HepG2 (cell line): ENCODE results near the gene AJM1. TPM values are rescaled to one million over a fixed set of nuclear protein-coding genes. Genes with fewer than 3 reads are reported as not detected.
"Not testable (repeated sequence)": the region's sequence is repeated elsewhere in the genome, so short reads cannot be mapped to it uniquely, and the experiment has no call there.

ENCODE experiments used
- GATA4 ChIP-seq: sonication (generic); IDR thresholded peaks from 2 replicates; pipeline ENCODE4 v1.6.1; 2016; ENCODE audit warnings: antibody characterized with exemption, low read depth, borderline replicate concordance
- MTA1 ChIP-seq: sonication (generic); formaldehyde crosslinking; IDR thresholded peaks from 2 replicates; pipeline ENCODE4 v1.4.0; 2020; ENCODE audit warnings: missing genetic modification reagents, mild to moderate bottlenecking, borderline replicate concordance
- NCOA5 ChIP-seq: sonication (generic); formaldehyde crosslinking; IDR thresholded peaks from 2 replicates; pipeline ENCODE4 v1.4.0; 2020; ENCODE audit warnings: missing genetic modification reagents
- NFKB2 ChIP-seq: sonication (generic); formaldehyde crosslinking; IDR thresholded peaks from 2 replicates; pipeline ENCODE4 v1.4.0; 2020; ENCODE audit warnings: missing genetic modification reagents, borderline replicate concordance
- NR2F6 ChIP-seq, 2 experiments: IDR thresholded peaks; 2 replicates each; pipeline ENCODE4 v1.6.1; 2016; ENCODE audit warnings: antibody characterized with exemption in 1 of 2, mild to moderate bottlenecking in 1 of 2
- RBM22 ChIP-seq: fragments of 200-400 bp; formaldehyde crosslinking; optimal IDR thresholded peaks from 2 replicates; pipeline ENCODE3; 2017; ENCODE audit warnings: mild to moderate bottlenecking, low read length, moderate library complexity
- ZZZ3 ChIP-seq: sonication (generic); formaldehyde crosslinking; IDR thresholded peaks from 2 replicates; pipeline ENCODE4 v1.4.0; 2020; ENCODE audit warnings: missing genetic modification reagents, mild to moderate bottlenecking, borderline replicate concordance
- polyA plus RNA-seq, 8 experiments: library from polyadenylated mRNA; depleted of rRNA in 3 of 8; stranded (reverse) in 7 of 8; unstranded in 1 of 8; fragments of >200 nt; fragmentation: Illumina TruSeq in 4 of 8; extraction: Trizol in 4 of 8; gene quantifications; 2 replicates each; pipeline versions ENCODE4 v1.2.1 to v1.2.3, GENCODE V29; 2011 to 2016; ENCODE audit warnings: low read depth in 4 of 8, missing spikeins in 1 of 8, mixed read lengths in 1 of 8; ENCODE audit not compliant: insufficient read depth in 1 of 8
- total RNA-seq, 5 experiments: library from RNA; depleted of rRNA; stranded (reverse); fragments of >200 nt; fragmentation: Illumina TruSeq; extraction: Trizol; gene quantifications; 2 replicates each; pipeline ENCODE4 v1.2.3, GENCODE V29; 2016; ENCODE audit warnings: low read depth in 1 of 5
- TF ChIP-seq, protein P1 (sequence below): sonication (generic); formaldehyde crosslinking; IDR thresholded peaks from 2 replicates; pipeline ENCODE4 v1.5.0; 2020; ENCODE audit warnings: mild to moderate bottlenecking, missing genetic modification reagents, borderline replicate concordance
- TF ChIP-seq, protein P2 (sequence below): sonication (generic); formaldehyde crosslinking; IDR thresholded peaks from 2 replicates; pipeline ENCODE4 v1.4.0; 2020; ENCODE audit warnings: missing genetic modification reagents, borderline replicate concordance
- TF ChIP-seq, protein P3 (sequence below): sonication (generic); formaldehyde crosslinking; IDR thresholded peaks from 2 replicates; pipeline ENCODE4 v1.4.0; 2020; ENCODE audit warnings: missing genetic modification reagents
- TF ChIP-seq, protein P4 (sequence below): sonication (generic); formaldehyde crosslinking; conservative IDR thresholded peaks from 2 replicates; pipeline ENCODE4 v1.4.0; 2020; ENCODE audit warnings: mild to moderate bottlenecking, missing genetic modification reagents, moderate library complexity
- TF ChIP-seq, protein P5 (sequence below): IDR thresholded peaks from 2 replicates; pipeline ENCODE4 v1.6.1; 2016; ENCODE audit warnings: low read depth, borderline replicate concordance

AJM1 gene
- total and polyA plus RNA-seq, 2 of the 13 experiments (the other 11 are each of a cell fraction or from before 2014, with no cell fraction given): 1.1 to 1.2 TPM

DNA sequence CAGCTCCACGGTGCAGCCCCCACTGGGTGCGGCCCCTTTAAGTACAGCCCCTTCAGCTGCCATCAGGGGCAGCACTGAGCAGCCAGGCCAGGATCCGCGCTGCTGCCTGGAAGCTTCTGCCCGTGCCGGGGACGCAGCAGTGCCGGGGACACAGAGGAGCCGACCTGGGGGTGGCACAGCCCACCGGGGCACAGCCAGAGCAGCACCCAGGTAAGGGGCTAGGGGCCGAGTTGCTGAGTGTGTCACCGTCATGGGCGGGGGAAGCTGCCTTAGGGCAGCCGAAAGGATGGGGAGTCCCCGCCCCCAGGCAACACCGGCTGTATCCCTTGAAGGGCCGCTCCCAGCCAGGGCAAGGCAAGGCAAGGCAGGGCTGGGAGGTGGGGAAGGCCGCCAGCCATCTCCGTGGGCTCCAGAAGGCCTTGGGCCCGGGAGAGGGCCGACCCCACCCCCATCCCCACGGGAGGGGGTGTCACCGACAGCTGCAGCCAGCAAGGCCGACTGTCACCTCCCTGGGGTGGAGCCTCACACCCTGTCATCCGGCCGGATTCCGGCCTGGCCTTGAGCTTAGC lies at the start of gene AJM1 (continued):
- TF ChIP-seq MTA1 (CRISPR knock-in tag) (peak; percentile 68; the same call in 1 of the 2 replicates), RBM22 (peak; percentile 51), ZZZ3 (0 out of 2 replicates have a peak, but pooled peaks have one; percentile 55), NCOA5 (CRISPR knock-in tag) (peak; percentile 54; the same call in 1 of the 2 replicates), GATA4 (0 out of 2 replicates have a peak, but pooled peaks have one; percentile 14), NFKB2 (CRISPR knock-in tag) (0 out of 2 replicates have a peak, but pooled peaks have one; percentile 16), NR2F6 (CRISPR knock-in tag; IDR thresholded peaks at IDR 0.05) (0 out of 2 replicates have a peak, but pooled peaks have one; percentile 9)
- TF ChIP-seq, protein P1, sequence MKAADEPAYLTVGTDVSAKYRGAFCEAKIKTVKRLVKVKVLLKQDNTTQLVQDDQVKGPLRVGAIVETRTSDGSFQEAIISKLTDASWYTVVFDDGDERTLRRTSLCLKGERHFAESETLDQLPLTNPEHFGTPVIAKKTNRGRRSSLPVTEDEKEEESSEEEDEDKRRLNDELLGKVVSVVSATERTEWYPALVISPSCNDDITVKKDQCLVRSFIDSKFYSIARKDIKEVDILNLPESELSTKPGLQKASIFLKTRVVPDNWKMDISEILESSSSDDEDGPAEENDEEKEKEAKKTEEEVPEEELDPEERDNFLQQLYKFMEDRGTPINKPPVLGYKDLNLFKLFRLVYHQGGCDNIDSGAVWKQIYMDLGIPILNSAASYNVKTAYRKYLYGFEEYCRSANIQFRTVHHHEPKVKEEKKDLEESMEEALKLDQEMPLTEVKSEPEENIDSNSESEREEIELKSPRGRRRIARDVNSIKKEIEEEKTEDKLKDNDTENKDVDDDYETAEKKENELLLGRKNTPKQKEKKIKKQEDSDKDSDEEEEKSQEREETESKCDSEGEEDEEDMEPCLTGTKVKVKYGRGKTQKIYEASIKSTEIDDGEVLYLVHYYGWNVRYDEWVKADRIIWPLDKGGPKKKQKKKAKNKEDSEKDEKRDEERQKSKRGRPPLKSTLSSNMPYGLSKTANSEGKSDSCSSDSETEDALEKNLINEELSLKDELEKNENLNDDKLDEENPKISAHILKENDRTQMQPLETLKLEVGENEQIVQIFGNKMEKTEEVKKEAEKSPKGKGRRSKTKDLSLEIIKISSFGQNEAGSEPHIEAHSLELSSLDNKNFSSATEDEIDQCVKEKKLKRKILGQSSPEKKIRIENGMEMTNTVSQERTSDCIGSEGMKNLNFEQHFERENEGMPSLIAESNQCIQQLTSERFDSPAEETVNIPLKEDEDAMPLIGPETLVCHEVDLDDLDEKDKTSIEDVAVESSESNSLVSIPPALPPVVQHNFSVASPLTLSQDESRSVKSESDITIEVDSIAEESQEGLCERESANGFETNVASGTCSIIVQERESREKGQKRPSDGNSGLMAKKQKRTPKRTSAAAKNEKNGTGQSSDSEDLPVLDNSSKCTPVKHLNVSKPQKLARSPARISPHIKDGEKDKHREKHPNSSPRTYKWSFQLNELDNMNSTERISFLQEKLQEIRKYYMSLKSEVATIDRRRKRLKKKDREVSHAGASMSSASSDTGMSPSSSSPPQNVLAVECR (CRISPR knock-in tag): peak; percentile 78
- TF ChIP-seq, protein P2, sequence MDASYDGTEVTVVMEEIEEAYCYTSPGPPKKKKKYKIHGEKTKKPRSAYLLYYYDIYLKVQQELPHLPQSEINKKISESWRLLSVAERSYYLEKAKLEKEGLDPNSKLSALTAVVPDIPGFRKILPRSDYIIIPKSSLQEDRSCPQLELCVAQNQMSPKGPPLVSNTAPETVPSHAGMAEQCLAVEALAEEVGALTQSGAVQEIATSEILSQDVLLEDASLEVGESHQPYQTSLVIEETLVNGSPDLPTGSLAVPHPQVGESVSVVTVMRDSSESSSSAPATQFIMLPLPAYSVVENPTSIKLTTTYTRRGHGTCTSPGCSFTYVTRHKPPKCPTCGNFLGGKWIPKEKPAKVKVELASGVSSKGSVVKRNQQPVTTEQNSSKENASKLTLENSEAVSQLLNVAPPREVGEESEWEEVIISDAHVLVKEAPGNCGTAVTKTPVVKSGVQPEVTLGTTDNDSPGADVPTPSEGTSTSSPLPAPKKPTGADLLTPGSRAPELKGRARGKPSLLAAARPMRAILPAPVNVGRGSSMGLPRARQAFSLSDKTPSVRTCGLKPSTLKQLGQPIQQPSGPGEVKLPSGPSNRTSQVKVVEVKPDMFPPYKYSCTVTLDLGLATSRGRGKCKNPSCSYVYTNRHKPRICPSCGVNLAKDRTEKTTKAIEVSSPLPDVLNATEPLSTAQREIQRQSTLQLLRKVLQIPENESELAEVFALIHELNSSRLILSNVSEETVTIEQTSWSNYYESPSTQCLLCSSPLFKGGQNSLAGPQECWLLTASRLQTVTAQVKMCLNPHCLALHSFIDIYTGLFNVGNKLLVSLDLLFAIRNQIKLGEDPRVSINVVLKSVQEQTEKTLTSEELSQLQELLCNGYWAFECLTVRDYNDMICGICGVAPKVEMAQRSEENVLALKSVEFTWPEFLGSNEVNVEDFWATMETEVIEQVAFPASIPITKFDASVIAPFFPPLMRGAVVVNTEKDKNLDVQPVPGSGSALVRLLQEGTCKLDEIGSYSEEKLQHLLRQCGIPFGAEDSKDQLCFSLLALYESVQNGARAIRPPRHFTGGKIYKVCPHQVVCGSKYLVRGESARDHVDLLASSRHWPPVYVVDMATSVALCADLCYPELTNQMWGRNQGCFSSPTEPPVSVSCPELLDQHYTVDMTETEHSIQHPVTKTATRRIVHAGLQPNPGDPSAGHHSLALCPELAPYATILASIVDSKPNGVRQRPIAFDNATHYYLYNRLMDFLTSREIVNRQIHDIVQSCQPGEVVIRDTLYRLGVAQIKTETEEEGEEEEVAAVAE (CRISPR knock-in tag): peak; percentile 47; the same call in 1 of the 2 replicates
- TF ChIP-seq, protein P3, sequence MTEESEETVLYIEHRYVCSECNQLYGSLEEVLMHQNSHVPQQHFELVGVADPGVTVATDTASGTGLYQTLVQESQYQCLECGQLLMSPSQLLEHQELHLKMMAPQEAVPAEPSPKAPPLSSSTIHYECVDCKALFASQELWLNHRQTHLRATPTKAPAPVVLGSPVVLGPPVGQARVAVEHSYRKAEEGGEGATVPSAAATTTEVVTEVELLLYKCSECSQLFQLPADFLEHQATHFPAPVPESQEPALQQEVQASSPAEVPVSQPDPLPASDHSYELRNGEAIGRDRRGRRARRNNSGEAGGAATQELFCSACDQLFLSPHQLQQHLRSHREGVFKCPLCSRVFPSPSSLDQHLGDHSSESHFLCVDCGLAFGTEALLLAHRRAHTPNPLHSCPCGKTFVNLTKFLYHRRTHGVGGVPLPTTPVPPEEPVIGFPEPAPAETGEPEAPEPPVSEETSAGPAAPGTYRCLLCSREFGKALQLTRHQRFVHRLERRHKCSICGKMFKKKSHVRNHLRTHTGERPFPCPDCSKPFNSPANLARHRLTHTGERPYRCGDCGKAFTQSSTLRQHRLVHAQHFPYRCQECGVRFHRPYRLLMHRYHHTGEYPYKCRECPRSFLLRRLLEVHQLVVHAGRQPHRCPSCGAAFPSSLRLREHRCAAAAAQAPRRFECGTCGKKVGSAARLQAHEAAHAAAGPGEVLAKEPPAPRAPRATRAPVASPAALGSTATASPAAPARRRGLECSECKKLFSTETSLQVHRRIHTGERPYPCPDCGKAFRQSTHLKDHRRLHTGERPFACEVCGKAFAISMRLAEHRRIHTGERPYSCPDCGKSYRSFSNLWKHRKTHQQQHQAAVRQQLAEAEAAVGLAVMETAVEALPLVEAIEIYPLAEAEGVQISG (CRISPR knock-in tag): 0 out of 2 replicates have a peak, but pooled peaks have one; percentile 33
- TF ChIP-seq, protein P4, sequence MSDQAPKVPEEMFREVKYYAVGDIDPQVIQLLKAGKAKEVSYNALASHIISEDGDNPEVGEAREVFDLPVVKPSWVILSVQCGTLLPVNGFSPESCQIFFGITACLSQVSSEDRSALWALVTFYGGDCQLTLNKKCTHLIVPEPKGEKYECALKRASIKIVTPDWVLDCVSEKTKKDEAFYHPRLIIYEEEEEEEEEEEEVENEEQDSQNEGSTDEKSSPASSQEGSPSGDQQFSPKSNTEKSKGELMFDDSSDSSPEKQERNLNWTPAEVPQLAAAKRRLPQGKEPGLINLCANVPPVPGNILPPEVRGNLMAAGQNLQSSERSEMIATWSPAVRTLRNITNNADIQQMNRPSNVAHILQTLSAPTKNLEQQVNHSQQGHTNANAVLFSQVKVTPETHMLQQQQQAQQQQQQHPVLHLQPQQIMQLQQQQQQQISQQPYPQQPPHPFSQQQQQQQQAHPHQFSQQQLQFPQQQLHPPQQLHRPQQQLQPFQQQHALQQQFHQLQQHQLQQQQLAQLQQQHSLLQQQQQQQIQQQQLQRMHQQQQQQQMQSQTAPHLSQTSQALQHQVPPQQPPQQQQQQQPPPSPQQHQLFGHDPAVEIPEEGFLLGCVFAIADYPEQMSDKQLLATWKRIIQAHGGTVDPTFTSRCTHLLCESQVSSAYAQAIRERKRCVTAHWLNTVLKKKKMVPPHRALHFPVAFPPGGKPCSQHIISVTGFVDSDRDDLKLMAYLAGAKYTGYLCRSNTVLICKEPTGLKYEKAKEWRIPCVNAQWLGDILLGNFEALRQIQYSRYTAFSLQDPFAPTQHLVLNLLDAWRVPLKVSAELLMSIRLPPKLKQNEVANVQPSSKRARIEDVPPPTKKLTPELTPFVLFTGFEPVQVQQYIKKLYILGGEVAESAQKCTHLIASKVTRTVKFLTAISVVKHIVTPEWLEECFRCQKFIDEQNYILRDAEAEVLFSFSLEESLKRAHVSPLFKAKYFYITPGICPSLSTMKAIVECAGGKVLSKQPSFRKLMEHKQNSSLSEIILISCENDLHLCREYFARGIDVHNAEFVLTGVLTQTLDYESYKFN: peak; percentile 57
- TF ChIP-seq NR2F6 (IDR thresholded peaks at IDR 0.05): not testable (repeated sequence)
- TF ChIP-seq, protein P5, sequence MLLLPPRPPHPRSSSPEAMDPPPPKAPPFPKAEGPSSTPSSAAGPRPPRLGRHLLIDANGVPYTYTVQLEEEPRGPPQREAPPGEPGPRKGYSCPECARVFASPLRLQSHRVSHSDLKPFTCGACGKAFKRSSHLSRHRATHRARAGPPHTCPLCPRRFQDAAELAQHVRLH (CRISPR knock-in tag): peak; percentile 52; the same call in 1 of the 2 replicates
